Thyroid gland (tissue), 4 donors: ENCODE results near the gene UGP2.

ENCODE experiments used
- POLR2A ChIP-seq, 2 donors: fragments of 450-650 bp; IDR thresholded peaks; one replicate each; pipeline ENCODE4 v1.6.1; 2017; ENCODE audit warnings: antibody characterized with exemption in 2 of 2, mild to moderate bottlenecking in 2 of 2, moderate library complexity in 1 of 2
- TF ChIP-seq, protein P1 (sequence below), 6 experiments: fragments of 200-600 bp in 3 of 6; fragments of 450-650 bp in 3 of 6; sonication (generic) in 3 of 6; IDR thresholded peaks; one replicate each; pipeline ENCODE4 v1.5.1; 2016 to 2019; ENCODE audit warnings: antibody characterized with exemption in 6 of 6, mild to moderate bottlenecking in 2 of 6, inconsistent platforms in 1 of 6, moderate library complexity in 1 of 6

GRCh38 chr2:63856303-63856603, 14.6 kb downstream of the UGP2 start:
- TF ChIP-seq, protein P1, sequence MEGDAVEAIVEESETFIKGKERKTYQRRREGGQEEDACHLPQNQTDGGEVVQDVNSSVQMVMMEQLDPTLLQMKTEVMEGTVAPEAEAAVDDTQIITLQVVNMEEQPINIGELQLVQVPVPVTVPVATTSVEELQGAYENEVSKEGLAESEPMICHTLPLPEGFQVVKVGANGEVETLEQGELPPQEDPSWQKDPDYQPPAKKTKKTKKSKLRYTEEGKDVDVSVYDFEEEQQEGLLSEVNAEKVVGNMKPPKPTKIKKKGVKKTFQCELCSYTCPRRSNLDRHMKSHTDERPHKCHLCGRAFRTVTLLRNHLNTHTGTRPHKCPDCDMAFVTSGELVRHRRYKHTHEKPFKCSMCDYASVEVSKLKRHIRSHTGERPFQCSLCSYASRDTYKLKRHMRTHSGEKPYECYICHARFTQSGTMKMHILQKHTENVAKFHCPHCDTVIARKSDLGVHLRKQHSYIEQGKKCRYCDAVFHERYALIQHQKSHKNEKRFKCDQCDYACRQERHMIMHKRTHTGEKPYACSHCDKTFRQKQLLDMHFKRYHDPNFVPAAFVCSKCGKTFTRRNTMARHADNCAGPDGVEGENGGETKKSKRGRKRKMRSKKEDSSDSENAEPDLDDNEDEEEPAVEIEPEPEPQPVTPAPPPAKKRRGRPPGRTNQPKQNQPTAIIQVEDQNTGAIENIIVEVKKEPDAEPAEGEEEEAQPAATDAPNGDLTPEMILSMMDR (IDR thresholded peaks at IDR 0.05), result no peak
- TF ChIP-seq POLR2A (IDR thresholded peaks at IDR 0.05), result no peak
